Transverse colon (tissue), 4 donors: Measurements from ENCODE around the gene ACSS3.

Experiments used
- CTCF ChIP-seq, 5 experiments: fragments of 200-600 bp in 3 of 5; fragments of 450-650 bp in 2 of 5; sonication (generic) in 3 of 5; IDR thresholded peaks; 1 replicate in 2 of 5; 2 replicates in 3 of 5; pipeline ENCODE4 v1.5.1; 2016 to 2017; ENCODE audit warnings: antibody characterized with exemption in 5 of 5, inconsistent platforms in 3 of 5, mild to moderate bottlenecking in 2 of 5, moderate library complexity in 1 of 5
- EP300 ChIP-seq: sonication (generic); formaldehyde crosslinking; IDR thresholded peaks from one replicate; pipeline ENCODE4 v1.6.1; 2017; ENCODE audit warnings: antibody characterized with exemption, low read depth
- POLR2AphosphoS5 ChIP-seq, 3 donors: sonication (generic); formaldehyde crosslinking; IDR thresholded peaks; one replicate each; pipeline ENCODE4 v1.6.1; 2016; ENCODE audit warnings: antibody characterized with exemption in 3 of 3

- TF ChIP-seq CTCF (IDR thresholded peaks at IDR 0.05): no peak
- TF ChIP-seq POLR2AphosphoS5 (IDR thresholded peaks at IDR 0.05): no peak
- no peak for TF ChIP-seq EP300
Measured at GRCh38 chr12:81174664-81175063, 96.8 kb downstream of the ACSS3 start.
